ENCODE results near the gene PRSS37.
"Not testable (repeated sequence)": the region's sequence is repeated elsewhere in the genome, so short reads cannot be mapped to it uniquely, and the experiment has no call there.

PRSS37 gene

DNA sequence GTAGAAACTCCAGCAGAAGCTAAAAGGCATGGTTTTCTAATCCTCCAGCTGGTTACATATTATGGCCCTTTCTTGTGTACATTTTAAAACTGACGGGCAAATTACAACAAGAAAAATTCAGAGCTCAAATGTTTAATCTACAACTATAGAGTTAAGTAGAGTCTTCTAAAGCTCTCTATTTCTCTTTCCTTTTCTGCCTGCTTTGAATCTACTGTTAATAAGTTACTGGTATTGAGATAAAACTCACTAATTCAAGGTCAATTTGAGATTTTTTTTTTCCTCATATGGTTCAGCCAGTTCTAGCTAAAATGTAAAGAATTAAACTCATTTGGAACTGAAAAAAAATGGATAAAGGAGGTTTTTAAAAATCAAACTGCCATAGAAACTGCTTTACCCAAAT is 1.6 kb upstream of the PRSS37 start:
- Histone ChIP-seq H3K4me1 (no peaks in the 10 kb centered on the region), H3K9me3 (no peaks in the 10 kb centered on the region), H3K36me3 (replicated peaks) (no peaks in the 10 kb centered on the region), H3K27me3 (ENCODE audit: low read depth) (no peaks in the 10 kb centered on the region), H3K4me3 (no peak overlapping the region)
- DNase-seq (ENCODE audit: low spot score in 2 of 2) = no peak
- in situ Hi-C loops (cut with MboI; ENCODE audit: low sequenced_read_pairs) = no loop called here

DNA sequence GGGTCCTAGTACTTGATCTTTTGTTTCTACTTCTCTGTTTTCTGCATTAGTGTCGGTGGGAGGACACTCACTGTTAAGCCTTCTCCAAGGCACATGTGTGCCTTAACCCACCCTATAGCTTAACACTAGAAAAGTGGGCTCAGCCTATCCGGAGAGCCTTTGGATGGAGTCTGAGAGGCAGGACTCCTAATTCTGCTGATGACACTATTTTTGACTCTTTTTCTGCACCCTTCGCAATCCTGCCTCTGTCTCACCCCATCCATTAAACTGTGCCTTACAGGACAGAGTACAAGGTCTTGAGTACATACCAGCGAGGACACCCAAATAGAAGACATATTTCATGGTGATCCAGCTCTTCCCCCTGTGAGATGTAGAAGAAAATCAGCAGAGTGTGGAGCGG is 577 bp downstream of the PRSS37 start:
- Histone ChIP-seq H3K9me3 (no peaks in the 10 kb centered on the region), H3K36me3 (replicated peaks) (no peaks in the 10 kb centered on the region), H3K4me3 (no peak overlapping the region), H3K27me3 (ENCODE audit: low read depth) (no peaks in the 10 kb centered on the region), H3K4me1 (no peaks in the 10 kb centered on the region)
- in situ Hi-C loops (cut with MboI; ENCODE audit: low sequenced_read_pairs) = no loop called here
- DNase-seq (ENCODE audit: low spot score in 2 of 2) = no peak

- no peaks in the 10 kb centered on the region for H3K9me3 ChIP-seq
- no peaks in the 10 kb centered on the region for H3K27me3 ChIP-seq (ENCODE audit: low read depth)
- H3K36me3 ChIP-seq (replicated peaks) = no peaks in the 10 kb centered on the region
- H3K4me3 ChIP-seq = no peak overlapping the region
- in situ Hi-C loops (cut with MboI; ENCODE audit: low sequenced_read_pairs) = no loop called here
- no peak for DNase-seq (ENCODE audit: low spot score in 2 of 2)
- no peaks in the 10 kb centered on the region for H3K4me1 ChIP-seq
Measured at GRCh38 chr7:141839256-141839655, 2.0 kb downstream of the PRSS37 start.

DNA sequence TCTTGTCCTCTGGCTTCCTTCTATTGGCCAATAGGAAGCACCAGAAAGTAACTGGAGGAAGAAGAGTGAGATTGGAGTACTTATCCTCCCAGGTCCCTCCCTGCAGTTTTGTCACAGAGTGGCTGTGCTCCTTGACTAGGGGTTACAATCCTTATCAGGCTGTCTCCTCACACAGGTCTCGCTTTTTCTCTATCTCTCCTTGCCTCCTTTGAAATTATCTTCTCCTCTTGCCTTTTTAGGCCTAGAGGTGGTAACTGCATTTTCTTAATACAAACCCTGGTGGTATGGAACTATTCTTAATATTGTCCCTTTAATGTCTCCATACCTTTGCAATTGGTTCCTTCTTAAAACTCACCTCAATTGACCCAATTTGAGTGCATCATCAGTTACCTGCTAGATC is 2.7 kb downstream of the PRSS37 start:
- Histone ChIP-seq H3K9me3 (no peaks in the 10 kb centered on the region), H3K36me3 (replicated peaks) (no peaks in the 10 kb centered on the region), H3K4me1 (no peaks in the 10 kb centered on the region), H3K27me3 (ENCODE audit: low read depth) (no peaks in the 10 kb centered on the region), H3K4me3 (no peak overlapping the region)
- DNase-seq (ENCODE audit: low spot score in 2 of 2) = no peak
- in situ Hi-C loops (cut with MboI; ENCODE audit: low sequenced_read_pairs) = no loop called here

- Histone ChIP-seq H3K4me3 (no peak overlapping the region), H3K27me3 (ENCODE audit: low read depth) (no peaks in the 10 kb centered on the region), H3K9me3 (no peaks in the 10 kb centered on the region), H3K36me3 (replicated peaks) (no peaks in the 10 kb centered on the region), H3K4me1 (no peaks in the 10 kb centered on the region)
- in situ Hi-C loops (cut with MboI; ENCODE audit: low sequenced_read_pairs) = no loop called here
- DNase-seq (ENCODE audit: low spot score in 2 of 2) = no peak
Measured at GRCh38 chr7:141837683-141838082, 3.6 kb downstream of the PRSS37 start.

DNA sequence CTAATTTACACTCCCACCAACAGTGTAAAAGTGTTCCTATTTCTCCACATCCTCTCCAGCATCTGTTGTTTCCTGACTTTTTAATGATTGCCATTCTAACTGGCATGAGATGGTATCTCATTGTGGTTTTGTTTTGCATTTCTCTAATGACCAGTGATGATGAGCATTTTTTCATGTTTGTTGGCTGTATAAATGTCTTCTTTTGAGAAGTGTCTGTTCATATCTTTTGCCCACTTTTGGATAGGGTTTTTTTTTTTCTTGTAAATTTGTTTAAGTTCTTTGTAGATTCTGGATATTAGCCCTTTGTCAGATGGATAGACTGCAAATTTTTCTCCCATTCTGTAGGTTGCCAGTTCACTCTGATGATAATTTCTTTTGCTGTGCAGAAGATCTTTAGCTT is 18.9 kb downstream of the PRSS37 start:
- H3K4me1 ChIP-seq; H3K9me3 ChIP-seq; in situ Hi-C loops (cut with MboI; ENCODE audit: low sequenced_read_pairs); H3K27me3 ChIP-seq (ENCODE audit: low read depth); H3K36me3 ChIP-seq (replicated peaks); H3K4me3 ChIP-seq; DNase-seq (ENCODE audit: low spot score in 2 of 2): not testable (repeated sequence)

- DNase-seq (ENCODE audit: low spot score in 2 of 2) = no peak
Measured at GRCh38 chr7:141820067-141820466, 21.2 kb downstream of the PRSS37 start.

GRCh38 chr7:141792526-141792925 is 48.8 kb downstream of the PRSS37 start:
- in situ Hi-C loops (cut with MboI; ENCODE audit: low sequenced_read_pairs) = no loop called here

More at GRCh38 chr7:141820067-141820466, 21.2 kb downstream of the PRSS37 start:
- H3K4me3 ChIP-seq = no peak overlapping the region
- in situ Hi-C loops (cut with MboI; ENCODE audit: low sequenced_read_pairs) = no loop called here
- H3K36me3 ChIP-seq (replicated peaks) = no peaks in the 10 kb centered on the region
- H3K4me1 ChIP-seq = no peaks in the 10 kb centered on the region
- no peaks in the 10 kb centered on the region for H3K27me3 ChIP-seq (ENCODE audit: low read depth)
- H3K9me3 ChIP-seq = no peaks in the 10 kb centered on the region

GRCh38 chr7:141789917-141790316 is 51.4 kb downstream of the PRSS37 start, which contains the start of gene TAS2R5:
Gene TAS2R5 (plus strand): TSS chr7:141790217. CDS start chr7:141790362, 145 bp downstream.
- H3K27me3 ChIP-seq (ENCODE audit: low read depth) = no peaks in the 10 kb centered on the region
- no peaks in the 10 kb centered on the region for H3K36me3 ChIP-seq (replicated peaks)
- H3K9me3 ChIP-seq = no peaks in the 10 kb centered on the region
- no peak within 1 kb of the TSS for H3K4me3 ChIP-seq
- no peaks in the 10 kb centered on the region for H3K4me1 ChIP-seq
- no peak for DNase-seq (ENCODE audit: low spot score in 2 of 2)
- in situ Hi-C loops (cut with MboI; ENCODE audit: low sequenced_read_pairs) = no loop called here

More at GRCh38 chr7:141792526-141792925, 48.8 kb downstream of the PRSS37 start:
- no peaks in the 10 kb centered on the region for H3K27me3 ChIP-seq (ENCODE audit: low read depth)
- no peaks in the 10 kb centered on the region for H3K9me3 ChIP-seq
- H3K4me1 ChIP-seq = no peaks in the 10 kb centered on the region
- no peak for DNase-seq (ENCODE audit: low spot score in 2 of 2)
- H3K4me3 ChIP-seq = no peak overlapping the region
- no peaks in the 10 kb centered on the region for H3K36me3 ChIP-seq (replicated peaks)

DNA sequence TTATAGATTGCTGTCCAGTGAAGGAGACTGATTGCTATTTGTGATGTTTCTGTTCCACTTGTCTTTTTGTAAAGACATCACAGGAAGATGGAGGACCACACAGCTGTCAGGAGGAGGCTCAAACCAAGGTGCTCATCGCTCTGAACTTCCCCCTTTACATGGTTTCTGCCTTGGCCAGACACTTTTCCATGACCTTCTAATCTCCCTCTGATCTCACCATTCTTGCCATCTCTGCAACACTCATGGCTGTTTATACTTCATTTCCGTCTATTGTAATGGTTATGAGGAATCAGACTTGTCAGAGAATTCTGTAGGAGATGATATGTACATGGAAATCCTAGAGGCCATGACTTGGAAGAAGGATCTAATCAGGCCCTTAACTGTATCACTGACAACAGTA is 53.0 kb downstream of the PRSS37 start:
- Histone ChIP-seq H3K36me3 (replicated peaks) (no peaks in the 10 kb centered on the region), H3K9me3 (no peaks in the 10 kb centered on the region), H3K4me1 (no peaks in the 10 kb centered on the region), H3K27me3 (ENCODE audit: low read depth) (no peaks in the 10 kb centered on the region), H3K4me3 (no peak overlapping the region)
- DNase-seq (ENCODE audit: low spot score in 2 of 2) = peak in 1 of 2 experiments; percentile 7
- in situ Hi-C loops (cut with MboI; ENCODE audit: low sequenced_read_pairs) = no loop called here

Data from HAP-1 (cell line).